NB4 (cell line): Measurements from ENCODE around the gene POTEF.
"Not testable (repeated sequence)": the region's sequence is repeated elsewhere in the genome, so short reads cannot be mapped to it uniquely, and the experiment has no call there.

Experiments
- DNase-seq: peaks from one replicate; pipeline ENCODE4 v3.0.0; 2010; ENCODE audit warnings: low read depth
- H3K4me3 ChIP-seq: one replicate; pipeline ENCODE4 v1.5.1; 2011; ENCODE audit warnings: mild to moderate bottlenecking, low read depth, low read length, moderate library complexity
- MYC ChIP-seq: IDR thresholded peaks from 2 replicates; pipeline ENCODE4 v1.6.1; 2011; ENCODE audit warnings: low read depth, low read length
- POLR2A ChIP-seq: IDR thresholded peaks from 2 replicates; pipeline ENCODE4 v1.6.1; 2011; ENCODE audit warnings: mild to moderate bottlenecking; ENCODE audit not compliant: insufficient read length; ENCODE audit errors: extremely low read depth
- TF ChIP-seq, protein P1 (sequence below): IDR thresholded peaks from 2 replicates; pipeline ENCODE4 v1.6.1; 2011; ENCODE audit warnings: low read depth, low read length
- TF ChIP-seq, protein P2 (sequence below): IDR thresholded peaks from one replicate; pipeline ENCODE4 v1.5.1; 2012; ENCODE audit warnings: low read depth, low read length

The POTEF gene

DNA sequence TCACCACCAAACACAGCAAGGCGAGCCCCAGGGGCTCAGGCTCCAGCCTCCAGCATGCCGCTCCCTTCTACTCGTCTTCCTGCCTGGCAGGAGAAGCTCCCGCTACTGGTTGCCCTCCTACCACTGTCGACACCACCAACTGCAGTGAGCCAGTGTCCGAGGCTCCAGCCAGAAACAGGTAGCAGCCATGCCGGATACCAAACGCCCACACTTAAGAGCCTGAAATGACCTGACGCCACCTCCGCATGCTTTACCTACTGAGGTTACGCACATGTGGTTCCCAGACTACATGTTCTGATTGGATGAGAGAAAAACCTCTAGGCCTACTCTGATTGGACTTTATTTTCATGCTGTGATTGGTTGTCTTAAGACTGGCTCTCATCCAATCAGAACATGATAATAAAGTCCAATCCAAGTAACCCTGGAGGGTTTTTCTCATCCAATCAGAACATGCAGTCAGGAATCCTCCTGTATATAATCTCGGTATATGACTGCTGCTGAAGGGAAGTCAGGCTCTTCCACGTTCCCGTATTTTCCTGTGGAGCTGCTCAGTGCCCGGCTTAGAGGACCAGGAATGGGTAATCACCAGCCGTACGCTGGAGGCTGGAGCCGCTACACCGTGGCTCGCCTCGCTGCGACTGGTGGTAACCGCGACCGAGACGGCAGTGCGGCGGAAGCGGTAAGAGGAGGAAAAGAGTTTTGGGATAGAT lies at the start of gene POTEF:
POTEF (minus strand) TSS at position 103 of the 710 bp plus-strand sequence. CDS start 8,707 bp downstream, outside the sequence.
- DNase-seq: not testable (repeated sequence)

DNA sequence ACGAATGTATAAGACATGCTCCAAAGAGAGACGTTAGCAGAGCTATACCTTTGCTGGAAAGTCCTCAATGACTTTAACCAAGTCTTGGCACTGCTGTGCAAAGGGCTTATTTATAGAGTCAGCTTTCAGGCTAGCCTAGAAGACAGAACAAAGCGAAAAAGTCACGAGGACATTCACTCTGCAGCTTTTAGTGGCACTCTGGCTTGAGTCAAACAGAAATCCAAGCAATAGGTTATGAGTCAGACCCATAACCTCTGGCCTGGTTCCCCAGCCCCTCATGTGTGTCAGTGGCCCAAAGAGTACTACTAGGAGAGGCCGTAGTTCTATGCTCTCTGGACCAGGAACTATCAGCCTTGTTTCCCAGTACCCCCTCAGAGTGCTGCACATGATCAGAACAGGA lies 45.8 kb upstream of the POTEF start:
- not testable (repeated sequence) for DNase-seq

More for the DNA sequence above, at the start of gene POTEF:
- H3K4me3 ChIP-seq: not testable (repeated sequence)

DNA sequence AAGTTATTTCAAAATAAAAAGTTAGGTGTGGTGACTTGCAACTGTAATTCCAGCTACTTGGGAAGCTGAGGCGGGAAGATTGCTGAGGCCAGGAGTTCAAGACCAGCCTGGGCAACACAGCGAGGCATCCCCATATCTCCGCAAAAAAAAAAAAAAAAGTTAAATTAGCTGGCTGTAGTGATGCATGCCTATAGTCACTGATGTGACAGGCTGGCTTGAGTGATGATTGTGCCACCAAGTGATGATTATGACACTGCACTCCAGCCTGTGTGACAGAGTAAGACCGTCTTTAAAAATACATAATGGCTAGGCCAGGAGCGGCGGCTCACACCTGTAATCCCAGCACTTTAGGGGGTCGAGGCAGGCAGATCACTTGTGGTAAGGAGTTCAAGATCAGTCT lies 40.9 kb upstream of the POTEF start:
- DNase-seq: no peak
- TF ChIP-seq POLR2A (no peak), MYC (no peak)
- TF ChIP-seq, protein P1, sequence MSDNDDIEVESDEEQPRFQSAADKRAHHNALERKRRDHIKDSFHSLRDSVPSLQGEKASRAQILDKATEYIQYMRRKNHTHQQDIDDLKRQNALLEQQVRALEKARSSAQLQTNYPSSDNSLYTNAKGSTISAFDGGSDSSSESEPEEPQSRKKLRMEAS: no peak
- TF ChIP-seq, protein P2, sequence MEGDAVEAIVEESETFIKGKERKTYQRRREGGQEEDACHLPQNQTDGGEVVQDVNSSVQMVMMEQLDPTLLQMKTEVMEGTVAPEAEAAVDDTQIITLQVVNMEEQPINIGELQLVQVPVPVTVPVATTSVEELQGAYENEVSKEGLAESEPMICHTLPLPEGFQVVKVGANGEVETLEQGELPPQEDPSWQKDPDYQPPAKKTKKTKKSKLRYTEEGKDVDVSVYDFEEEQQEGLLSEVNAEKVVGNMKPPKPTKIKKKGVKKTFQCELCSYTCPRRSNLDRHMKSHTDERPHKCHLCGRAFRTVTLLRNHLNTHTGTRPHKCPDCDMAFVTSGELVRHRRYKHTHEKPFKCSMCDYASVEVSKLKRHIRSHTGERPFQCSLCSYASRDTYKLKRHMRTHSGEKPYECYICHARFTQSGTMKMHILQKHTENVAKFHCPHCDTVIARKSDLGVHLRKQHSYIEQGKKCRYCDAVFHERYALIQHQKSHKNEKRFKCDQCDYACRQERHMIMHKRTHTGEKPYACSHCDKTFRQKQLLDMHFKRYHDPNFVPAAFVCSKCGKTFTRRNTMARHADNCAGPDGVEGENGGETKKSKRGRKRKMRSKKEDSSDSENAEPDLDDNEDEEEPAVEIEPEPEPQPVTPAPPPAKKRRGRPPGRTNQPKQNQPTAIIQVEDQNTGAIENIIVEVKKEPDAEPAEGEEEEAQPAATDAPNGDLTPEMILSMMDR: no peak
- no peak overlapping the region for H3K4me3 ChIP-seq

More for the DNA sequence above, 45.8 kb upstream of the POTEF start:
- not testable (repeated sequence) for H3K4me3 ChIP-seq

DNA sequence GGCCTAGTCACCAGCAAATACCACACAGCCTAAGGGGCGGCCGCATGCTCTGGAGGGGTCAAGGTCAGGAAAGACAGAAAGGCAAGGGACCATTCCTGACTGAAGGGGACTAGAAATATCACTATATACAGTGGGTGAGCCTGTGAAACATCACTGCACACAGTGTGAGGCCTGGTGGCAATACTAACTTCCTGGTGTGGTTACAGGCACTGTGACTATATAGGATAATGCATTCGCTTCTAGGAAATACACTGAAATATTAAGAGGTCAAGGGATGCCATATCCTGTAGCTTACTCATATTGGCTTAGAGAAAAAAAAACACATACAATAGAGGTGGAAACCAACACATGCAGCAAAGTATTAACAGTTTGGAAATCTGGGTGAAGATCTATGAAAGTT lies 40.1 kb upstream of the POTEF start:
- DNase-seq, H3K4me3 ChIP-seq: not testable (repeated sequence)

DNA sequence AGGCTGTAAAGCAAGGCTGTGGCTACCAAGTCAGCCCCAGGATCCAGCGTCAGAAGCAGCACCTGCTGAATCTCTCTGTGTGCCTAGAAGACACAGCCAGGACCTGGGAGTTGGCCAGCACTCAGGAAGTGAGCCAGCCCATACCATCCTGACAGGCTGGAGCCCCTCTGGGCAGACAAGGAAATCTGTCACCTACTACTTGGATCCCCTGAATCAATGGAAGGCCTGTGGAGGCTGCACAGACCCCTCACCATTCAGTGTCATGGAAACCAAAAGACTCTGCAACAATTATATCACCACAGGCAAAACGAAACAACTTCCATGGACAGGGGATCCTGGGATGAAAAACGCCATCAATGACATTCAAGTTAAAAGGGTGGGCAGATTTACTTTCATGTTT lies 37.6 kb upstream of the POTEF start:
- DNase-seq, H3K4me3 ChIP-seq: not testable (repeated sequence)

DNA sequence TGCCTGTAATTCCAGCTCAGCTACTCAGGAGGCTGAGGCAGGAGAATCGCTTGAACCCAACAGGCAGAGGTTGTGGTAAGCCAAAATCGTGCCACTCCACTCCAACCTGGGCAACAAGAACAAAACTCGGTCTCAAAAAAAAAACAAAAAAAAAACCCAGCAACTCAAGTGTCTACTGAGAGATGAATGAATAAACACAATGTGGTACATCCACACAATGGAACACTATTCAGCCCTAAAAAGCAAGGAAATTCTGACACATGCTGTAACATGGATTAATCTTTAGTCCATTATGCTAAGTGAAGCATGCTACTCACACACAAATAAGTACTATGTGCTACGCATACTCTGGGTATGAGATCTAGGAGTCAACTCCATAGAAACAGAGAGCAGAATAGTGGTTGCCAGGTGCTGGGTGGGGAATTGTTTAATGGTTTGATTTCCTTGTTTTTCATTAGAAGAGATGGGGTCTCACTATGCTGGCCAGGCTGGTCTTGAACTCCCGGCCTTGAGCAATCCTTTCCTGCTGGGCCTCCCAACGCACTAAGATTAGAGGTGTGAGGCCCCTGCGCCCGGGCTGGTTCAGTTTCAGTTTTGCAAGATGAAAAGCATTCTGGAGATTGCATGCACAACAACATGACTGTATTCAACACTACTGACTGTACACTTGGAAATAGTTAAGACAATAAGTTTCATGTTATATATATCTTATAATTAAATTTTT lies 36.4 kb upstream of the POTEF start:
- TF ChIP-seq, protein P1: no peak
- TF ChIP-seq MYC (no peak), POLR2A (no peak)
- TF ChIP-seq, protein P2: no peak
- no peak overlapping the region for H3K4me3 ChIP-seq
- no peak for DNase-seq

DNA sequence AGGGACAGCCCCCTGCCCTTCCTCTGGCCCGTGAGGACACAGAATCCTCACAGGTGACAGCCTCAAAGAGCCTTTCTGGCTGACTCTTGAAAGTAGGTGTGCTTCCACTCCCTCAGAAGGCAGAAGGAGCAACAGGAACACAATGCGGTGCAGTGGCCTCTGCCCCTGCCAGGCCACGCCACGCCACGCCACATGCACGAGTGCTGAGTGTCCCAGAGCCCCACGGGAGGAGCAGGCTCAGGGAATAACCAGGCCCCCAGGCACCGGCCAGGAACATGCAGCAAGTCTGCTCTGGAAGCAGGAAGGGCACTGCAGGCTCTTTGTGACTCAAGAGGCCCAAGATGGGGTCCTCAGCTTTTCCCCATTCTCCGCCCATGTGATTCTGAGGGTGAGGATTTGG lies 33.9 kb upstream of the POTEF start:
- no peak overlapping the region for H3K4me3 ChIP-seq
- TF ChIP-seq, protein P2: no peak
- TF ChIP-seq, protein P1: no peak
- TF ChIP-seq POLR2A (no peak), MYC (no peak)
- no peak for DNase-seq

DNA sequence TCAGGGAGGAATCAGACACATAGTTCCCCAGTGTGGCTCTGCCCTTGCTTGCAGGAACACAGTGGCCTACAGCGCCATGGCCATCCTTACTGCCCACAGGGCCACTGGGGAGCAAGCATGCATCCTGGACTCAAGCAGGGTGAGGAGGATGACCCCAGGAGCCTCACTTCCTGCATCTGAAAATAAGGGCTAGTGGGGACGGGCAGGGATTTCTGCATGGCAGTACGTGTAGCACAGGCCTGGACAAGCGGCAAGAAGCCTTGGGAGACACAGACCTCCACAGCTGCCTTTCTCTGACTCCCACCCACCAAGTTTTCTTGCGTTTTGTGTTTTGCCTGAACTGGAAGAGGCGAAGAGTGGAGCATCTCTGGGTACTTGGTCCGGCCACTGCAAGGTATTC lies 33.5 kb upstream of the POTEF start:
- H3K4me3 ChIP-seq, DNase-seq: not testable (repeated sequence)
